Keratinocyte (primary cell): Measurements from ENCODE around the gene LYSMD2. TPM values are rescaled to one million over a fixed set of nuclear protein-coding genes. Genes with fewer than 3 reads are reported as not detected.
"Not testable (repeated sequence)": the region's sequence is repeated elsewhere in the genome, so short reads cannot be mapped to it uniquely, and the experiment has no call there.

Source experiments
- DNase-seq: peaks from one replicate; pipeline ENCODE4 v3.0.0-alpha.2; 2011; ENCODE audit warnings: low read depth, missing footprints, low spot score
- FAIRE-seq: peaks from 2 replicates; lab custom pipeline; 2011; peaks lifted over from hg19 to GRCh38; lab: Jason Lieb, UNC
- H2AFZ ChIP-seq: 2 replicates; pipeline ENCODE4 v1.6.0; 2012; ENCODE audit warnings: low read length, control low read depth, inconsistent platforms; ENCODE audit not compliant: control insufficient read depth
- H3K27ac ChIP-seq: 2 replicates; pipeline ENCODE4 v1.5.1; 2011; ENCODE audit warnings: low read length; ENCODE audit not compliant: control insufficient read depth, insufficient read depth
- H3K27me3 ChIP-seq: 3 replicates; pipeline ENCODE4 v1.6.0; 2011; ENCODE audit warnings: low read length; ENCODE audit not compliant: control insufficient read depth, insufficient read depth; ENCODE audit errors: extremely low read depth
- H3K36me3 ChIP-seq, 2 experiments: 2 replicates in 1 of 2; 3 replicates in 1 of 2; pipeline ENCODE4 v1.5.1; 2011; ENCODE audit warnings: low read length in 2 of 2, mild to moderate bottlenecking in 1 of 2; ENCODE audit not compliant: control insufficient read depth in 2 of 2, insufficient read depth in 2 of 2; ENCODE audit errors: extremely low read depth in 1 of 2
- H3K4me1 ChIP-seq: 3 replicates; pipeline ENCODE4 v1.5.1; 2011; ENCODE audit warnings: low read length; ENCODE audit not compliant: control insufficient read depth, insufficient read depth; ENCODE audit errors: extremely low read depth
- H3K4me2 ChIP-seq: 3 replicates; pipeline ENCODE4 v1.6.0; 2011; ENCODE audit warnings: low read depth, low read length; ENCODE audit not compliant: control insufficient read depth, insufficient read depth; ENCODE audit errors: extremely low read depth
- H3K4me3 ChIP-seq, 3 experiments: fragments of 200-600 bp in 1 of 3; sonication (generic) in 1 of 3; 2 replicates in 2 of 3; 3 replicates in 1 of 3; pipeline ENCODE4 v1.5.1; 2011 to 2016; ENCODE audit warnings: low read length in 3 of 3, mild to moderate bottlenecking in 3 of 3, control low read depth in 2 of 3, inconsistent platforms in 1 of 3, low read depth in 1 of 3, mixed read lengths in 1 of 3, mixed run types in 1 of 3, moderate library complexity in 1 of 3; ENCODE audit not compliant: control insufficient read depth in 2 of 3, insufficient read depth in 2 of 3; ENCODE audit errors: extremely low read depth in 1 of 3
- H3K79me2 ChIP-seq: 2 replicates; pipeline ENCODE4 v1.6.0; 2012; ENCODE audit warnings: low read length; ENCODE audit not compliant: control insufficient read depth, insufficient read depth
- H3K9ac ChIP-seq: 3 replicates; pipeline ENCODE4 v1.6.0; 2011; ENCODE audit warnings: low read length; ENCODE audit not compliant: control insufficient read depth, insufficient read depth; ENCODE audit errors: extremely low read depth
- H3K9me1 ChIP-seq: 3 replicates; pipeline ENCODE4 v1.6.0; 2011; ENCODE audit warnings: low read length; ENCODE audit not compliant: control insufficient read depth, insufficient read depth; ENCODE audit errors: extremely low read depth
- H3K9me3 ChIP-seq: 2 replicates; pipeline ENCODE4 v1.5.1; 2012; ENCODE audit warnings: low read depth, low read length; ENCODE audit not compliant: control insufficient read depth
- H4K20me1 ChIP-seq: 3 replicates; pipeline ENCODE4 v1.6.0; 2011; ENCODE audit warnings: low read length; ENCODE audit not compliant: control insufficient read depth, insufficient read depth; ENCODE audit errors: extremely low read depth
- EZH2 ChIP-seq: IDR thresholded peaks from one replicate; pipeline ENCODE4 v1.6.1; 2012; ENCODE audit warnings: inconsistent platforms, mild to moderate bottlenecking, low read length, moderate library complexity
- dilution Hi-C: fragments of 300-500 bp; cut with MboI; formaldehyde crosslinking; loops from one replicate; pipeline ENCODE4 v1.7.0; 2020; ENCODE audit warnings: low sequenced_read_pairs; ENCODE audit not compliant: extremely low pct_ligation_motif_present
- polyA minus RNA-seq, 3 experiments: library from RNA; depleted of rRNA, polyadenylated mRNA; stranded (reverse); fragments of >200 nt; gene quantifications; 1 replicate in 1 of 3; 2 replicates in 1 of 3; 3 replicates in 1 of 3; pipeline ENCODE4 v1.2.3, GENCODE V29; 2011
- polyA plus RNA-seq, 5 experiments: library from polyadenylated mRNA; depleted of rRNA in 3 of 5; stranded (reverse) in 3 of 5; stranded (forward) in 1 of 5; unstranded in 1 of 5; fragments of >200 nt; gene quantifications; 1 replicate in 1 of 5; 2 replicates in 3 of 5; 3 replicates in 1 of 5; pipeline versions ENCODE4 v1.2.1 to v1.2.3, GENCODE V29; 2011 to 2012; ENCODE audit warnings: missing spikeins in 2 of 5, low read depth in 1 of 5, low replicate concordance in 1 of 5
- TF ChIP-seq, protein P1 (sequence below), 3 experiments: IDR thresholded peaks in 1 of 3; conservative IDR thresholded peaks in 1 of 3; optimal IDR thresholded peaks in 1 of 3; 2 replicates in 2 of 3; 3 replicates in 1 of 3; pipeline versions ENCODE3 to v1.5.1; 2011; ENCODE audit warnings: low read length in 3 of 3, mild to moderate bottlenecking in 3 of 3, moderate library complexity in 2 of 3, control low read depth in 1 of 3, inconsistent platforms in 1 of 3; ENCODE audit not compliant: insufficient read depth in 2 of 3; ENCODE audit errors: extremely low read depth in 1 of 3

LYSMD2 gene, protein sequence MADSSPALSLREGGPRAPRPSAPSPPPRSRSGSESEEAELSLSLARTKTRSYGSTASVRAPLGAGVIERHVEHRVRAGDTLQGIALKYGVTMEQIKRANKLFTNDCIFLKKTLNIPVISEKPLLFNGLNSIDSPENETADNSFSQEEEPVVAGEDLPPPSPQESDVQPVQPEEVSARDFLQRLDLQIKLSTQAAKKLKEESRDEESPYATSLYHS
- polyA plus RNA-seq: 6.4 to 12.7 TPM (median 7.4 TPM) in 3 replicates
- 3.8 TPM for polyA plus RNA-seq (2011; ENCODE audit: low read depth)
- polyA plus RNA-seq (2011; cell fraction: cytosol; rRNA removed): 7.5 and 15.2 TPM in 2 replicates
- polyA plus RNA-seq (2011; cell fraction: nucleus; rRNA removed): 4.1 and 6.9 TPM in 2 replicates
- polyA plus RNA-seq (2012; ENCODE audit: low replicate concordance): 5.2 and 5.3 TPM in 2 replicates
- 0.30 to 0.82 TPM (median 0.80 TPM) in 3 replicates for polyA minus RNA-seq
- polyA minus RNA-seq (2011; cell fraction: cytosol; rRNA and poly(A)+ RNA removed): 6.7 TPM
- 0.74 and 2.2 TPM in 2 replicates for polyA minus RNA-seq (2011; cell fraction: nucleus; rRNA and poly(A)+ RNA removed)

DNA sequence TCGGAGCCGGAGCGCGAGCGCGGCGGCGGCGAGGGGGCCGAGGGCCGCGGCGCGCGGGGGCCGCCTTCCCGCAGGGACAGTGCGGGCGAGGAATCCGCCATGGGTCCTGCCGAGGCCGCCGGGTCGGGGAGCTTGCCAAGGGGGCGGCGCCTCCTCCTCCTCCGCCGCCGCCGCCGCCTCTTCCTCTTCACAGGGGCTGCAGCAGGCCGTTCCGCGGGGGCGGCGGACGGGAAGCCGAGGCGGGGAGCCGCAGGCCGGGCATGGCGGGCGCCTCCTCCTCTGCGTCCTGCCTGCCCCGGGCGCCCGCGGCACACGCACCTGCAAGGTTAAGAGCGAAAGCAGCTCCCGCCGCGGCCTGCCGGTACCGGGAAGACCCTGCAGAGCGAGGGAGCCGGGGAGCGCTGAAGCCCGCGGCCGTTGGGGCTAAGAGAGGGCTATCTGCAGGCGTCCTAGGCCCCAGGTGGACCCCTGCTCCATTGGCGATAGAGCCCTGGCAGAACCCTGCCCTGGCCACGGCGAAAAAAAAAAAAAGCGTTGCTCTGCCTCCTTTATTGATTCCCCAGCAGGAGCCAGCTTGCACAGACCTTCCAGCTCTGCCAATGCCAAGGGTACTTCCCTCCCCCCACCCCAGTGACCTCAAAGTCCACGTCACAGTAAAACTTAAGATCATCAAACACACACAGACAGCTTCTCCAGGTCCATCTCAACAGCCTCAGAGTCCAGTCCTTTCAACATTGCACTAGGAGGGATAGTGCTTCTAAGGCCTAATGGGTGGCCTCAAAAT is at the start of gene LYSMD2:
LYSMD2 (minus strand) TSS at position 134 of the 784 bp plus-strand sequence; CDS start at position 101, 33 bp downstream.
- Histone ChIP-seq H3K4me2 (peak within 1 kb of the TSS; percentile 80), H3K36me3 (no peaks in the 10 kb centered on the region), H2AFZ (peak within 1 kb of the TSS; percentile 78), H3K9me1 (no peaks in the 10 kb centered on the region), H4K20me1 (no peaks in the 10 kb centered on the region), H3K4me1 (peaks cover 28% of the 10 kb centered on the region), H3K27ac (no peak within 1 kb of the TSS), H3K9me3 (no peaks in the 10 kb centered on the region), H3K27me3 (no peaks in the 10 kb centered on the region), H3K4me3 (peak within 1 kb of the TSS; percentile 48 to 69 (median 59)), H3K79me2 (no peaks in the 10 kb centered on the region), H3K9ac (peak within 1 kb of the TSS; percentile 63)
- dilution Hi-C loops: no loop called here
- FAIRE-seq (no peak), DNase-seq (no peak)
- TF ChIP-seq, protein P1, sequence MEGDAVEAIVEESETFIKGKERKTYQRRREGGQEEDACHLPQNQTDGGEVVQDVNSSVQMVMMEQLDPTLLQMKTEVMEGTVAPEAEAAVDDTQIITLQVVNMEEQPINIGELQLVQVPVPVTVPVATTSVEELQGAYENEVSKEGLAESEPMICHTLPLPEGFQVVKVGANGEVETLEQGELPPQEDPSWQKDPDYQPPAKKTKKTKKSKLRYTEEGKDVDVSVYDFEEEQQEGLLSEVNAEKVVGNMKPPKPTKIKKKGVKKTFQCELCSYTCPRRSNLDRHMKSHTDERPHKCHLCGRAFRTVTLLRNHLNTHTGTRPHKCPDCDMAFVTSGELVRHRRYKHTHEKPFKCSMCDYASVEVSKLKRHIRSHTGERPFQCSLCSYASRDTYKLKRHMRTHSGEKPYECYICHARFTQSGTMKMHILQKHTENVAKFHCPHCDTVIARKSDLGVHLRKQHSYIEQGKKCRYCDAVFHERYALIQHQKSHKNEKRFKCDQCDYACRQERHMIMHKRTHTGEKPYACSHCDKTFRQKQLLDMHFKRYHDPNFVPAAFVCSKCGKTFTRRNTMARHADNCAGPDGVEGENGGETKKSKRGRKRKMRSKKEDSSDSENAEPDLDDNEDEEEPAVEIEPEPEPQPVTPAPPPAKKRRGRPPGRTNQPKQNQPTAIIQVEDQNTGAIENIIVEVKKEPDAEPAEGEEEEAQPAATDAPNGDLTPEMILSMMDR (optimal IDR thresholded peaks at IDR 0.05 in 1 of 3, IDR thresholded peaks at IDR 0.05 in 1 of 3, conservative IDR thresholded peaks at IDR 0.05 in 1 of 3; ENCODE audit: extremely low read depth in 1 of 3, insufficient read depth in 2 of 3, low read length in 3 of 3): no peak
- no peak for TF ChIP-seq EZH2

DNA sequence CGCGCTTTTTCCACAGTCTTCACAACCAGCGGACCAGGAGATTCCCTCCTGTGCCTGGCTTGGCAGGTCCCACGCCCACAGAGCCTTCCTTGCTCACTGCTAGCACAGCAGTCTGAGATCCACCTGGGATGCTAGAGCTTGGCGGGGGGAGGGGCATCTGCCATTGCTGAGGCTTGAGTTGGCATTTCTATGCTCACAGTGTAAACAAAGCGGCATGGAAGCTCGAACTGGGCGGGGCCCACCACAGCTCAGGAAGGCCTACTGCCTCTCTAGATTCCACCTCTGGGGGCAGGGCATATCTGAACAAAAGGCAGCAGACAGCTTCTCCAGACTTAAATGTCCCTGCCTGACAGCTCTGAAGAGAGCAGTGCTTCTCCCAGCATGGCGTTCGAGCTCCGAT is 49.7 kb upstream of the LYSMD2 start:
- DNase-seq: not testable (repeated sequence)

More for the DNA sequence above, 49.7 kb upstream of the LYSMD2 start:
- H3K36me3 ChIP-seq, H2AFZ ChIP-seq, H3K9me3 ChIP-seq, H4K20me1 ChIP-seq, H3K4me2 ChIP-seq, H3K9me1 ChIP-seq, FAIRE-seq, dilution Hi-C loops, H3K27ac ChIP-seq, H3K27me3 ChIP-seq, H3K9ac ChIP-seq, H3K4me3 ChIP-seq, H3K79me2 ChIP-seq, H3K4me1 ChIP-seq: not testable (repeated sequence)
